Suprapubic skin (tissue), 4 donors: ENCODE data around the gene KANSL2.

ENCODE experiments used
- POLR2A ChIP-seq, 2 donors: fragments of 450-650 bp; IDR thresholded peaks; one replicate each; pipeline ENCODE4 v1.6.1; 2017; ENCODE audit warnings: antibody characterized with exemption in 2 of 2, mild to moderate bottlenecking in 2 of 2, moderate library complexity in 2 of 2
- POLR2AphosphoS5 ChIP-seq, 3 donors: sonication (generic); formaldehyde crosslinking; IDR thresholded peaks; one replicate each; pipeline ENCODE4 v1.6.1; 2017; ENCODE audit warnings: antibody characterized with exemption in 3 of 3

- no peak for TF ChIP-seq POLR2AphosphoS5 (IDR thresholded peaks at IDR 0.05)
- TF ChIP-seq POLR2A (IDR thresholded peaks at IDR 0.05): no peak
Observed at GRCh38 chr12:48627556-48627955, 54.5 kb downstream of the KANSL2 start.
